Sigmoid colon (tissue), 7 donors: ENCODE measurements around the gene UGT1A7. TPM values are rescaled to one million over a fixed set of nuclear protein-coding genes. Genes with fewer than 3 reads are reported as not detected.

Experiments
- DNase-seq: peaks from one replicate; pipeline ENCODE4 v3.0.0-alpha.2; 2019
- H3K27ac ChIP-seq, 4 donors: fragments of 200-600 bp; sonication (generic); one replicate each; pipeline ENCODE4 v1.5.1; 2016 to 2019; ENCODE audit warnings: mild to moderate bottlenecking in 1 of 4
- H3K27me3 ChIP-seq, 3 donors: fragments of 200-600 bp; sonication (generic); one replicate each; pipeline ENCODE4 v1.5.1; 2019; ENCODE audit warnings: mild to moderate bottlenecking in 1 of 3
- H3K36me3 ChIP-seq, 4 donors: fragments of 200-600 bp; sonication (generic); one replicate each; pipeline ENCODE4 v1.5.1; 2016 to 2019
- H3K4me1 ChIP-seq, 4 donors: fragments of 200-600 bp; sonication (generic); one replicate each; pipeline ENCODE4 v1.5.1; 2017 to 2019
- H3K4me3 ChIP-seq, 4 donors: fragments of 200-600 bp; sonication (generic); one replicate each; pipeline ENCODE4 v1.5.1; 2017 to 2019; ENCODE audit warnings: mild to moderate bottlenecking in 2 of 4, moderate library complexity in 1 of 4
- H3K9me3 ChIP-seq, 4 donors: fragments of 200-600 bp in 3 of 4; sonication (generic) in 3 of 4; one replicate each; pipeline versions ENCODE4 v1.5.1 to v1.6.1; 2013 to 2019
- CTCF ChIP-seq, 4 experiments: fragments of 450-650 bp in 3 of 4; fragments of 200-600 bp in 1 of 4; IDR thresholded peaks; one replicate each; pipeline ENCODE4 v1.5.1; 2016 to 2019; ENCODE audit warnings: antibody characterized with exemption in 4 of 4, mild to moderate bottlenecking in 3 of 4, moderate library complexity in 2 of 4
- EP300 ChIP-seq, 4 donors: sonication (generic); formaldehyde crosslinking; IDR thresholded peaks; one replicate each; pipeline ENCODE4 v1.6.1; 2017; ENCODE audit warnings: antibody characterized with exemption in 4 of 4
- POLR2A ChIP-seq, 2 donors: fragments of 450-650 bp; IDR thresholded peaks; one replicate each; pipeline ENCODE4 v1.6.1; 2016; ENCODE audit warnings: antibody characterized with exemption in 2 of 2, mild to moderate bottlenecking in 2 of 2, moderate library complexity in 2 of 2
- POLR2AphosphoS5 ChIP-seq, 4 donors: sonication (generic); formaldehyde crosslinking; IDR thresholded peaks; one replicate each; pipeline ENCODE4 v1.6.1; 2017; ENCODE audit warnings: antibody characterized with exemption in 4 of 4
- WGBS, 2 donors: extraction: QIAGEN DNeasy Blood & Tissue Kit; methylation state at CpG; one replicate each; pipeline ENCODE4 v1.1.7; 2013; 5-methylcytosine and 5-hydroxymethylcytosine counted together
- intact Hi-C: fragments of 100-400 bp; cut with DNase I; formaldehyde crosslinking; loops from one replicate; pipeline ENCODE4 v1.15.1; 2023
- polyA plus RNA-seq, 3 donors: library from polyadenylated mRNA; stranded (reverse); fragments of 200-250 nt; gene quantifications; one replicate each; pipeline ENCODE4 v1.2.3, GENCODE V29; 2013
- total RNA-seq, 4 donors: library from RNA; depleted of rRNA; stranded (reverse); fragments of >200 nt; gene quantifications; one replicate each; pipeline ENCODE4 v1.1.0, GENCODE V29; 2016
- donor health status: healthy with polysubstance abuse.
- donor health status: Bipolar disorder and iron deficiency.
- donor health status: healthy.

UGT1A7 gene
- total and polyA plus RNA-seq, 7 donors = 0.66 TPM; not detected in 6

DNA sequence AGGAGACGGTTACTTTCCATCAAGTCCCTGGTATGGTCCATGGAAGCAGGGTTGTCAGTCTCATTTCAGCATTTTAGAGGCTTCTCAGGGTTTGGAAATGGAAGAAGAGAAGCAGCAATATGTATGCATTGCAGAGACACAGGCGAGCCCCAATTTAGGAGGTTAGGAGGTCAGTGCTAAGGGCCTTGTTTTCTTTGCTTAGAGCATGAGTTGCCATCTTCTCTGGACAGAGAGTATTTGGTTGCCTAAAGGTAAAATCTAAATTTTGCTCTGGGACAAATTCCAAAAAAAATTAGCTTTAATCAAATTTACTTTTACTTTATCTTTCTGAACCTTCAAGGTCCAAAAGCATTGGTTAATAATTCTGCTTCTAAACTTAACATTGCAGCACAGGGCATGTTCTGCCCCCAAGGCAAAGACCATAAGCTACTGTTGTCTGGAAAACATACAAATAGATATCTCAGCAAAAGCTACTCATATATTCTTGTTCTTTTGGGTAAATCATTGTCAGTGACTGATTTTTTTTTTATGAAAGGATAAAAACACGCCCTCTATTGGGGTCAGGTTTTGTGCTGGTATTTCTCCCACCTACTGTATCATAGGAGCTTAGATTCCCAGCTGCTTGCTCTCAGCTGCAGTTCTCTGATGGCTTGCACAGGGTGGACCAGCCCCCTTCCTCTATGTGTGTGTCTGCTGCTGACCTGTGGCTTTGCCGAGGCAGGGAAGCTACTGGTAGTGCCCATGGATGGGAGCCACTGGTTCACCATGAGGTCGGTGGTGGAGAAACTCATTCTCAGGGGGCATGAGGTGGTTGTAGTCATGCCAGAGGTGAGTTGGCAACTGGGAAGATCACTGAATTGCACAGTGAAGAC lies 10.2 kb upstream of the UGT1A7 start, which contains the start of gene UGT1A9:
Gene UGT1A9, plus strand, starts transcription at position 609 of the 872 bp plus-strand sequence. Its CDS starts 37 bp downstream, at position 646.
- H3K9me3 ChIP-seq = no peaks in the 10 kb centered on the region
- intact Hi-C loops = no loop called here
- H3K4me1 ChIP-seq = no peaks in the 10 kb centered on the region
- DNase-seq = no peak
- H3K4me3 ChIP-seq = no peak within 1 kb of the TSS
- H3K36me3 ChIP-seq = no peaks in the 10 kb centered on the region
- 92 to 95% methylated on average over 5 of the region's 5 CpGs for WGBS, 2 donors
- no peaks in the 10 kb centered on the region for H3K27me3 ChIP-seq
- H3K27ac ChIP-seq = no peak within 1 kb of the TSS
- TF ChIP-seq POLR2AphosphoS5 (IDR thresholded peaks at IDR 0.05) (no peak), EP300 (IDR thresholded peaks at IDR 0.05) (no peak), CTCF (IDR thresholded peaks at IDR 0.05) (no peak), POLR2A (IDR thresholded peaks at IDR 0.05) (no peak)

DNA sequence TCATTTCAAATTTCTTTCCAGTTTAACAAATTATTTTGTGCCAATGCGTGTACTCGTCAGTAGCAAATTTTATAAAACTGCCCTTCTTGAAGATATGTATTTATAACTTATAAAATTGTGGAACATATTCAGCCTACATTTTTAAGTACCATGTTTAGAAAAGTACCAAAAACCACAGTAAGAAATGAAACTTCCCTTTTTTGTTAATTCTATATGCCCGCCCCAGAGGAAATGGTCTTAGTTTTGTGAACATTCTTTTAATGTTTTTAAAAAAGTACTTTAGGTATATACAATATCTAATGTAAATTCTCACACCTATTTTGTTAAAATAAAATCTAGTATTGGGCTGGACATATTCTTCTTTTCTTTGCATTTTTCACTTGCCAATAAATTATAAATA lies 8.8 kb upstream of the UGT1A7 start:
- DNase-seq = no peak
- intact Hi-C loops = no loop called here
- H3K27me3 ChIP-seq = no peaks in the 10 kb centered on the region
- TF ChIP-seq POLR2A (IDR thresholded peaks at IDR 0.05) (no peak), EP300 (IDR thresholded peaks at IDR 0.05) (no peak), POLR2AphosphoS5 (IDR thresholded peaks at IDR 0.05) (no peak), CTCF (IDR thresholded peaks at IDR 0.05) (no peak)
- H3K9me3 ChIP-seq = no peaks in the 10 kb centered on the region
- H3K4me3 ChIP-seq = no peak overlapping the region
- no peaks in the 10 kb centered on the region for H3K36me3 ChIP-seq
- no peaks in the 10 kb centered on the region for H3K4me1 ChIP-seq
- WGBS, 2 donors = 76 to 80% methylated on average over 3 of the region's 3 CpGs
- H3K27ac ChIP-seq = no peak overlapping the region

DNA sequence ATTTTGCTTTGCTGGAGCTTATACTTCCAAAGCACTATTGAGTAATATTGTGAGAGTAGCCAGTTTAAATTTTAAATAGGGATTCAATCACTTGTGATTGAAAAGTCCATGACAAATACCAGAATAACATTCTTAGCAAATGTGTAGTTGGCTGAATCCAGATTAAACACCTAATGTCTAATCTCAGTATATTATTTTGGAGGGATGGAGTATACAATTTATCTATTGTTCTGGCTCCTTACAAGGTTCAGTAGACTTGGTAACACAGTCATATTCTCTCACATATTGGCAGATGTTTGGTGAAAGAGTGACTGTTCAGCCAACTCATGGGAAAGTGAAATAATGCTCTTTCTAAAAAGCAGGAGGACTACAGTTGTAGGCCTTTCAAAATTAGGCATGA lies 7.8 kb upstream of the UGT1A7 start:
- no peaks in the 10 kb centered on the region for H3K27me3 ChIP-seq
- H3K4me3 ChIP-seq = no peak overlapping the region
- DNase-seq = no peak
- no peaks in the 10 kb centered on the region for H3K4me1 ChIP-seq
- no peak overlapping the region for H3K27ac ChIP-seq
- intact Hi-C loops = no loop called here
- TF ChIP-seq EP300 (IDR thresholded peaks at IDR 0.05) (no peak), POLR2A (IDR thresholded peaks at IDR 0.05) (no peak), CTCF (IDR thresholded peaks at IDR 0.05) (no peak), POLR2AphosphoS5 (IDR thresholded peaks at IDR 0.05) (no peak)
- H3K36me3 ChIP-seq = no peaks in the 10 kb centered on the region
- no peaks in the 10 kb centered on the region for H3K9me3 ChIP-seq

DNA sequence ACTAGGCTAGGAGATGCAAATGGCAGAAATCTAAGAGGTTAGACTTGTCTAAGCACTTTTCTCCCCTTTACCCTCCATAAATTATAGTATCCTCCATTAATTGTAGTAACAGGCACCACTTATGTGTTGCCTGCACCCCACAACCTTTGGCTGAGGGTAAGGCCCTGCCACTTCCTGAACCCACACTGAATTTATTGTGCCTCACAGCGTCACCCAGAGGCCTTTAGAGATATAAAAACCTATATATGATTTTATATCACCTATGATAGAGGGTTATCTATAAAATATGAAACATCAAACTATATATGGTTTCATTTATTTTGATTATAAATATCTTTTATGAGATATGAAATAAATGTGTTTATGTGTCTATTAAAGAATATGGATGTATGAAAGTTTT lies 7.4 kb upstream of the UGT1A7 start:
- intact Hi-C loops = no loop called here
- Histone ChIP-seq H3K9me3 (no peaks in the 10 kb centered on the region), H3K27me3 (no peaks in the 10 kb centered on the region), H3K4me1 (no peaks in the 10 kb centered on the region), H3K4me3 (no peak overlapping the region), H3K36me3 (no peaks in the 10 kb centered on the region), H3K27ac (no peak overlapping the region)
- no peak for DNase-seq
- 37 to 42% methylated on average over 1 of the region's 1 CpG for WGBS, 2 donors
- TF ChIP-seq POLR2AphosphoS5 (IDR thresholded peaks at IDR 0.05) (no peak), CTCF (IDR thresholded peaks at IDR 0.05) (no peak), POLR2A (IDR thresholded peaks at IDR 0.05) (no peak), EP300 (IDR thresholded peaks at IDR 0.05) (no peak)
